Prostate gland (tissue), 2 donors: ENCODE results near the gene SLC2A8. TPM values are rescaled to one million over a fixed set of nuclear protein-coding genes. Genes with fewer than 3 reads are reported as not detected.
A peak's percentile ranks its signal among the peaks of the same experiment; 100 is the strongest.

Experiments
- DNase-seq: peaks from one replicate; pipeline ENCODE4 v3.0.0-alpha.2; 2019; ENCODE audit warnings: low spot score
- H3K27ac ChIP-seq, 2 donors: fragments of 200-600 bp; sonication (generic); 2 replicates each; pipeline ENCODE4 v1.5.1; 2017 to 2019
- H3K27me3 ChIP-seq: fragments of 200-600 bp; sonication (generic); replicated peaks from 2 replicates; pipeline ENCODE4 v1.5.1; 2019; ENCODE audit not compliant: insufficient read depth
- H3K36me3 ChIP-seq, 2 donors: fragments of 200-600 bp; sonication (generic); 1 replicate in 1 of 2; 2 replicates in 1 of 2; pipeline versions ENCODE4 v1.5.1 to v1.8.1; 2017 to 2019
- H3K4me1 ChIP-seq: fragments of 200-600 bp; sonication (generic); replicated peaks from 2 replicates; pipeline ENCODE4 v1.5.1; 2019
- H3K4me3 ChIP-seq, 2 donors: fragments of 200-600 bp; sonication (generic); 2 replicates each; pipeline ENCODE4 v1.5.1; 2017 to 2019
- H3K9me3 ChIP-seq: fragments of 200-600 bp; sonication (generic); 2 replicates; pipeline ENCODE4 v1.5.1; 2017
- POLR2A ChIP-seq: fragments of 450-650 bp; IDR thresholded peaks from one replicate; pipeline ENCODE4 v1.6.1; 2016; ENCODE audit warnings: antibody characterized with exemption, mild to moderate bottlenecking
- POLR2AphosphoS5 ChIP-seq: sonication (generic); formaldehyde crosslinking; IDR thresholded peaks from one replicate; pipeline ENCODE4 v1.6.1; 2017; ENCODE audit warnings: antibody characterized with exemption
- WGBS: methylation state at CpG from one replicate; pipeline ENCODE4 v1.1.5; 2018; 5-methylcytosine and 5-hydroxymethylcytosine counted together
- intact Hi-C: fragments of 100-400 bp; cut with DNase I; formaldehyde crosslinking; loops from one replicate; pipeline ENCODE4 v1.14.2; 2022
- total RNA-seq, 2 donors: library from RNA; depleted of rRNA; stranded (reverse); fragments of >200 nt; gene quantifications; one replicate each; pipeline ENCODE4 v1.1.0, GENCODE V29; 2016
- TF ChIP-seq, protein P1 (sequence below), 4 experiments: fragments of 200-600 bp in 2 of 4; fragments of 450-650 bp in 2 of 4; sonication (generic) in 2 of 4; IDR thresholded peaks; 1 replicate in 3 of 4; 2 replicates in 1 of 4; pipeline ENCODE4 v1.5.1; 2016 to 2019; ENCODE audit warnings: antibody characterized with exemption in 4 of 4, mild to moderate bottlenecking in 2 of 4, moderate library complexity in 2 of 4

SLC2A8 gene
- total RNA-seq, 2 donors from 2014 or later, result 29.3 to 69.3 TPM

- Histone ChIP-seq H3K4me1 (no peaks in the 10 kb centered on the region), H3K9me3 (no peaks in the 10 kb centered on the region), H3K27ac (peak overlapping the region; percentile 11 to 21), H3K27me3 (no peaks in the 10 kb centered on the region), H3K36me3 (no peaks in the 10 kb centered on the region), H3K4me3 (no peak overlapping the region)
- DNase-seq, result no peak
- intact Hi-C loops, result no loop called here
- no peak for TF ChIP-seq POLR2AphosphoS5
- TF ChIP-seq, protein P1, sequence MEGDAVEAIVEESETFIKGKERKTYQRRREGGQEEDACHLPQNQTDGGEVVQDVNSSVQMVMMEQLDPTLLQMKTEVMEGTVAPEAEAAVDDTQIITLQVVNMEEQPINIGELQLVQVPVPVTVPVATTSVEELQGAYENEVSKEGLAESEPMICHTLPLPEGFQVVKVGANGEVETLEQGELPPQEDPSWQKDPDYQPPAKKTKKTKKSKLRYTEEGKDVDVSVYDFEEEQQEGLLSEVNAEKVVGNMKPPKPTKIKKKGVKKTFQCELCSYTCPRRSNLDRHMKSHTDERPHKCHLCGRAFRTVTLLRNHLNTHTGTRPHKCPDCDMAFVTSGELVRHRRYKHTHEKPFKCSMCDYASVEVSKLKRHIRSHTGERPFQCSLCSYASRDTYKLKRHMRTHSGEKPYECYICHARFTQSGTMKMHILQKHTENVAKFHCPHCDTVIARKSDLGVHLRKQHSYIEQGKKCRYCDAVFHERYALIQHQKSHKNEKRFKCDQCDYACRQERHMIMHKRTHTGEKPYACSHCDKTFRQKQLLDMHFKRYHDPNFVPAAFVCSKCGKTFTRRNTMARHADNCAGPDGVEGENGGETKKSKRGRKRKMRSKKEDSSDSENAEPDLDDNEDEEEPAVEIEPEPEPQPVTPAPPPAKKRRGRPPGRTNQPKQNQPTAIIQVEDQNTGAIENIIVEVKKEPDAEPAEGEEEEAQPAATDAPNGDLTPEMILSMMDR (IDR thresholded peaks at IDR 0.05), result no peak
- no peak for TF ChIP-seq POLR2A
- 98% methylated on average over 3 of the region's 3 CpGs for WGBS
Measured at GRCh38 chr9:127358770-127359169, 38.2 kb upstream of the SLC2A8 start.

DNA sequence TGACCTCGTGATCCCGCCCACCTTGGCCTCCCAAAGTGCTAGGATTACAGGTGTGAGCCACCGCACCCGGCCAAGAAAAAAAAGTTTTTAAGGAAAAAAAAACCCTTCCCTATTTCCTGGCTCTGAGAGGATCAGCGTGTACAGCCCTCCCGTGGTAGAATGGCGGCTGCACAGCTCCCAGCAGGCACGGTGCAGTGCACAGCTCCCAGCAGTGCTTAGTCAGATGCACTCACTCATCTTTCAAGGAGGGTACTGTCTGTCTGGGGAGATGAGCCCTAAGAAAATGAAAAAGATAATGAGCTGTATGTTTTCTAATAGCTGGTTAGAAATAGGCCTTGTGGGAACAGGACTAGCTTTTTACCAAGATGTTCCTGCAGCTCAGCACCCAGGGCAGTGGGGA, 36.7 kb upstream of the SLC2A8 start:
- Histone ChIP-seq H3K27me3 (no peaks in the 10 kb centered on the region), H3K36me3 (no peaks in the 10 kb centered on the region), H3K4me1 (no peaks in the 10 kb centered on the region), H3K9me3 (no peaks in the 10 kb centered on the region), H3K4me3 (no peak overlapping the region), H3K27ac (peak overlapping the region; percentile 2 to 11)
- intact Hi-C loops, result no loop called here
- DNase-seq, result no peak
- no peak for TF ChIP-seq POLR2AphosphoS5
- TF ChIP-seq, protein P1 (IDR thresholded peaks at IDR 0.05), result no peak
- no peak for TF ChIP-seq POLR2A
- 73% methylated on average over 8 of the region's 8 CpGs for WGBS

DNA sequence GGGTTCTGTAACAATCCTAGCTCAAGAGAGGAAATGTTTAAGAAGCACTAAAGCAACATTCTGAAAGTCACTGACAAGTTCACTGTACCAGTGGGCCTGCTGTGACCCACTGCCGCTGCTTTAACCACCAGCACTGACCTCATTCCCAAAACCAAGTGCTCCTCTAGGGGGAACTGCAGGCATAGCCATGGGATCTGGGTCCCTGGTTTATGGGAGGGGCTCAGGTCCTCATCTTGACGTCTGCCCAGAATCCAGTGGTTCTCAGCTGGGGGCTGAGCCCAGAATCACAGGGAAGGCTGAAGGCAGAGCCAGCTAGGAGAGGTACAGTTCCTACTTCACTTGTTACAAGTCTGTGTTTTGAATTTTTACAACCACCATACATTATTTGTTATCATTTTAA, 36.1 kb upstream of the SLC2A8 start:
- intact Hi-C loops, result no loop called here
- WGBS, result 42% methylated on average over 2 of the region's 2 CpGs
- H3K4me1 ChIP-seq, result no peaks in the 10 kb centered on the region
- peak overlapping the region; percentile 2 to 11 for H3K27ac ChIP-seq
- TF ChIP-seq POLR2AphosphoS5, result no peak
- TF ChIP-seq, protein P1 (IDR thresholded peaks at IDR 0.05), result no peak
- TF ChIP-seq POLR2A, result no peak
- no peak overlapping the region for H3K4me3 ChIP-seq
- H3K36me3 ChIP-seq, result no peaks in the 10 kb centered on the region
- no peaks in the 10 kb centered on the region for H3K27me3 ChIP-seq
- no peak for DNase-seq
- H3K9me3 ChIP-seq, result no peaks in the 10 kb centered on the region

DNA sequence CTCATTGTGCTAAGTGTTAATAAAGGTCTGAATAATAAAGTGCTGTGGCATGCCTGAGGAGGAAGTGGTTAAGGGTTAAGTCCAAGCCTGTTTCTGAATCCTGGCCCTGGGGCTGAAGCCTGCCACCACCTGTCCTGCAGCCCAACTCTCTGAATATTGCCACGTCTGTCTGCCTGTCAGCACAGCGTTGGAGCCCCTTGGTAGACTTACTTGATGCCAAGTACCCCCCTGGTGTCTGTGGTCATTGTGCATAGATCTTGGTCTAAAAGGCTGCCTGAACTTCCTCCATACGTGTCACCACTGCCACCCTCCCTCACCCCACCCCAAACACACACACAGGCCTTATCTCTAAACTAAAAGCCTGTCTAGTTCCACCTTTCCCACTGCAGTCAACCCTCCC, 35.4 kb upstream of the SLC2A8 start:
- 44% methylated on average over 3 of the region's 3 CpGs for WGBS
- no peak for DNase-seq
- Histone ChIP-seq H3K4me1 (no peaks in the 10 kb centered on the region), H3K9me3 (no peaks in the 10 kb centered on the region), H3K27me3 (no peaks in the 10 kb centered on the region), H3K27ac (no peak overlapping the region), H3K36me3 (no peaks in the 10 kb centered on the region), H3K4me3 (no peak overlapping the region)
- TF ChIP-seq POLR2AphosphoS5 (no peak), POLR2A (no peak)
- TF ChIP-seq, protein P1 (IDR thresholded peaks at IDR 0.05), result no peak
- intact Hi-C loops, result no loop called here

DNA sequence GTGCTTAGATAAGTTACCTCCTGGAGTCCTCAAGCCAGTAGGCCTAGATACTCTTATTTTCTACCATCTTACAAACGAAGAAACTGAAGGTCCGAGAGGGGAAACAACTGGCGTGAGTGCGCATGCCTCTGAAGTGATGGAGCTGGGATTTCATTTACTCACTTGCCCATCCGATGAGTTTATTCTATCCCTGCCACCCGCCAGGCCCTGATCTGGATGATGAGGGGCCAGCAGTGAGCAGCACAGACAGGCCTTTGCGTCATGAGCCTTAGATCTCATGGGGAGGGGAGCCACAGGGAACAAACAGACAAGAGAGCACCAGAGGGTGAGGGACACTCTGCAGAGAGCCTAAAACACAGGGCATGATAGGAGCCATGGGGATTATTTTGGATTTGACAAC, 34.1 kb upstream of the SLC2A8 start:
- Histone ChIP-seq H3K36me3 (no peaks in the 10 kb centered on the region), H3K9me3 (no peaks in the 10 kb centered on the region), H3K4me1 (no peaks in the 10 kb centered on the region), H3K27me3 (no peaks in the 10 kb centered on the region), H3K4me3 (no peak overlapping the region), H3K27ac (no peak overlapping the region)
- intact Hi-C loops, result no loop called here
- TF ChIP-seq, protein P1 (IDR thresholded peaks at IDR 0.05), result no peak
- TF ChIP-seq POLR2A, result no peak
- TF ChIP-seq POLR2AphosphoS5, result no peak
- WGBS, result 88% methylated on average over 7 of the region's 7 CpGs
- DNase-seq, result no peak
